NB4 (cell line): ENCODE results near the gene C1orf105.

Experiments
- CTCF ChIP-seq: IDR thresholded peaks from one replicate; pipeline ENCODE4 v1.5.1; 2012; ENCODE audit warnings: low read depth, low read length
- MAX ChIP-seq: IDR thresholded peaks from 2 replicates; pipeline ENCODE4 v1.6.1; 2011; ENCODE audit warnings: low read depth, low read length
- POLR2A ChIP-seq: IDR thresholded peaks from 2 replicates; pipeline ENCODE4 v1.6.1; 2011; ENCODE audit warnings: mild to moderate bottlenecking; ENCODE audit not compliant: insufficient read length; ENCODE audit errors: extremely low read depth

GRCh38 chr1:172453153-172453545 is 32.7 kb downstream of the C1orf105 start:
- TF ChIP-seq CTCF (no peak), MAX (no peak), POLR2A (no peak)
